H1 (cell line): ENCODE results near the gene TERB2.
"Not testable (repeated sequence)": the region's sequence is repeated elsewhere in the genome, so short reads cannot be mapped to it uniquely, and the experiment has no call there.

ENCODE experiments used
- EP300 ChIP-seq, 2 experiments: IDR thresholded peaks; 1 replicate in 1 of 2; 2 replicates in 1 of 2; pipeline ENCODE4 v1.6.1; 2011 to 2012; ENCODE audit warnings: low read depth in 2 of 2, low read length in 2 of 2, mild to moderate bottlenecking in 2 of 2, borderline replicate concordance in 1 of 2, inconsistent platforms in 1 of 2, moderate library complexity in 1 of 2
- EZH2 ChIP-seq: fragments of 200-600 bp; sonication (generic); IDR thresholded peaks from 2 replicates; pipeline ENCODE4 v1.7.1; 2012; ENCODE audit warnings: low read depth, mild to moderate bottlenecking, moderate library complexity, low read length, inconsistent platforms; ENCODE audit not compliant: severe bottlenecking
- JUN ChIP-seq: IDR thresholded peaks from 2 replicates; pipeline ENCODE4 v1.6.1; 2011; ENCODE audit warnings: low read depth, mild to moderate bottlenecking, improper control_type of control experiment, low read length
- POLR2A ChIP-seq, 2 experiments: IDR thresholded peaks; 1 replicate in 1 of 2; 2 replicates in 1 of 2; pipeline ENCODE4 v1.6.1; 2011; ENCODE audit warnings: low read depth in 2 of 2, low read length in 2 of 2, mild to moderate bottlenecking in 2 of 2; ENCODE audit errors: control extremely low read depth in 1 of 2
- TF ChIP-seq, protein P1 (sequence below), 3 experiments: IDR thresholded peaks; 1 replicate in 2 of 3; 2 replicates in 1 of 3; pipeline versions ENCODE4 v1.5.1 to v1.6.1; 2011; ENCODE audit warnings: low read length in 3 of 3, mild to moderate bottlenecking in 3 of 3, inconsistent platforms in 2 of 3, low read depth in 1 of 3, moderate library complexity in 1 of 3; ENCODE audit not compliant: insufficient read depth in 1 of 3; ENCODE audit errors: control extremely low read depth in 1 of 3

- TF ChIP-seq, protein P1, sequence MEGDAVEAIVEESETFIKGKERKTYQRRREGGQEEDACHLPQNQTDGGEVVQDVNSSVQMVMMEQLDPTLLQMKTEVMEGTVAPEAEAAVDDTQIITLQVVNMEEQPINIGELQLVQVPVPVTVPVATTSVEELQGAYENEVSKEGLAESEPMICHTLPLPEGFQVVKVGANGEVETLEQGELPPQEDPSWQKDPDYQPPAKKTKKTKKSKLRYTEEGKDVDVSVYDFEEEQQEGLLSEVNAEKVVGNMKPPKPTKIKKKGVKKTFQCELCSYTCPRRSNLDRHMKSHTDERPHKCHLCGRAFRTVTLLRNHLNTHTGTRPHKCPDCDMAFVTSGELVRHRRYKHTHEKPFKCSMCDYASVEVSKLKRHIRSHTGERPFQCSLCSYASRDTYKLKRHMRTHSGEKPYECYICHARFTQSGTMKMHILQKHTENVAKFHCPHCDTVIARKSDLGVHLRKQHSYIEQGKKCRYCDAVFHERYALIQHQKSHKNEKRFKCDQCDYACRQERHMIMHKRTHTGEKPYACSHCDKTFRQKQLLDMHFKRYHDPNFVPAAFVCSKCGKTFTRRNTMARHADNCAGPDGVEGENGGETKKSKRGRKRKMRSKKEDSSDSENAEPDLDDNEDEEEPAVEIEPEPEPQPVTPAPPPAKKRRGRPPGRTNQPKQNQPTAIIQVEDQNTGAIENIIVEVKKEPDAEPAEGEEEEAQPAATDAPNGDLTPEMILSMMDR (IDR thresholded peaks at IDR 0.05; ENCODE audit: control extremely low read depth in 1 of 3, insufficient read depth in 1 of 3, low read depth in 1 of 3, low read length in 3 of 3) = not testable (repeated sequence)
- TF ChIP-seq EZH2; POLR2A (IDR thresholded peaks at IDR 0.05; ENCODE audit: control extremely low read depth in 1 of 2, low read depth in 2 of 2, low read length in 2 of 2); JUN; EP300 (IDR thresholded peaks at IDR 0.05; ENCODE audit: borderline replicate concordance in 1 of 2, low read depth in 2 of 2, low read length in 2 of 2): not testable (repeated sequence)
These were observed 31.8 kb downstream of the TERB2 start for GRCh38 chr15:44988184-44988869.
